Stomach smooth muscle (tissue), 2 donors: ENCODE data around the gene SAFB.

ENCODE experiments used
- H3K27ac ChIP-seq: one replicate; pipeline ENCODE4 v1.7.0; 2013; ENCODE audit warnings: mild to moderate bottlenecking, low read length, inconsistent platforms
- H3K27me3 ChIP-seq, 2 donors: one replicate each; pipeline ENCODE4 v1.7.0; 2013; ENCODE audit warnings: low read length in 2 of 2; ENCODE audit not compliant: insufficient read depth in 2 of 2, control insufficient read depth in 1 of 2
- H3K36me3 ChIP-seq, 2 donors: one replicate each; pipeline ENCODE4 v1.7.0; 2013; ENCODE audit warnings: low read length in 2 of 2; ENCODE audit not compliant: control insufficient read depth in 2 of 2, insufficient read depth in 2 of 2
- H3K4me1 ChIP-seq: one replicate; pipeline ENCODE4 v1.7.0; 2013; ENCODE audit warnings: low read length; ENCODE audit not compliant: control insufficient read depth, insufficient read depth
- H3K4me3 ChIP-seq, 2 donors: one replicate each; pipeline ENCODE4 v1.7.0; 2013; ENCODE audit warnings: low read length in 2 of 2
- H3K9ac ChIP-seq, 2 donors: one replicate each; pipeline ENCODE4 v1.7.0; 2013; ENCODE audit warnings: low read length in 2 of 2, mild to moderate bottlenecking in 1 of 2
- H3K9me3 ChIP-seq, 2 donors: one replicate each; pipeline ENCODE4 v1.7.0; 2013; ENCODE audit warnings: low read length in 2 of 2; ENCODE audit not compliant: control insufficient read depth in 2 of 2
- donor health status: healthy.
- donor health status: Pancreatic carcinoma.

SAFB gene

DNA sequence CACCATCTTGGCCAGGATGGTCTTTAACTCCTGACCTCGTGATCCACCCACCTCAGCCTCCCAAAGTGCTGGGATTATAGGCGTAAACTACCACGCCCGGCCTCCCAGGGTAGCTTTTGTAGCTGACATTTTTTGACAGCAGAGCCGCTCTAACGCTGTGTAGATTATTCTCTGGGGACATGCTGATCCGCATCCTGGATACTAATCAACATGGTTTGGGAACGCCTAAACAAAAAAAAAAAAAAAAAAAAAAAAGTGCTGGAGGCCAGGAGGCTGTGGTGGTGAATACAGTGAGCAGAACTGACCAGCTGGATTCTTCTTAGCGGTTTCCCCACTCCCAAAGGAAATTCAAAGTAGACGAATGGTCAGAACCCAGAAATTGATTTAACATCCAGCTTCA lies 91.9 kb downstream of the SAFB start:
- H3K27ac ChIP-seq, result no peak overlapping the region
- H3K36me3 ChIP-seq, result peaks cover 30 to 34% of the 10 kb centered on the region in 2 donors
- no peaks in the 10 kb centered on the region for H3K27me3 ChIP-seq
- H3K4me3 ChIP-seq, result no peak overlapping the region
- peaks cover 25% of the 10 kb centered on the region for H3K4me1 ChIP-seq
- H3K9me3 ChIP-seq, result no peaks in the 10 kb centered on the region
- H3K9ac ChIP-seq, result no peak overlapping the region

GRCh38 chr19:5717215-5717935 lies 94.5 kb downstream of the SAFB start:
- Histone ChIP-seq H3K36me3 (peaks cover 16 to 17% of the 10 kb centered on the region in 2 donors), H3K4me1 (peaks cover 28% of the 10 kb centered on the region), H3K9me3 (no peaks in the 10 kb centered on the region), H3K27ac (no peak overlapping the region), H3K27me3 (no peaks in the 10 kb centered on the region), H3K9ac (no peak overlapping the region), H3K4me3 (no peak overlapping the region)
